Parietal lobe (tissue), 1 donor: ENCODE results near the gene AVL9. TPM values are rescaled to one million over a fixed set of nuclear protein-coding genes. Genes with fewer than 3 reads are reported as not detected.

Experiments used
- total RNA-seq: library from RNA; depleted of rRNA; stranded (reverse); fragments of >200 nt; gene quantifications from one replicate; pipeline ENCODE4 v1.2.3, GENCODE V29; 2014

Gene AVL9
- 83.9 TPM for total RNA-seq

DNA sequence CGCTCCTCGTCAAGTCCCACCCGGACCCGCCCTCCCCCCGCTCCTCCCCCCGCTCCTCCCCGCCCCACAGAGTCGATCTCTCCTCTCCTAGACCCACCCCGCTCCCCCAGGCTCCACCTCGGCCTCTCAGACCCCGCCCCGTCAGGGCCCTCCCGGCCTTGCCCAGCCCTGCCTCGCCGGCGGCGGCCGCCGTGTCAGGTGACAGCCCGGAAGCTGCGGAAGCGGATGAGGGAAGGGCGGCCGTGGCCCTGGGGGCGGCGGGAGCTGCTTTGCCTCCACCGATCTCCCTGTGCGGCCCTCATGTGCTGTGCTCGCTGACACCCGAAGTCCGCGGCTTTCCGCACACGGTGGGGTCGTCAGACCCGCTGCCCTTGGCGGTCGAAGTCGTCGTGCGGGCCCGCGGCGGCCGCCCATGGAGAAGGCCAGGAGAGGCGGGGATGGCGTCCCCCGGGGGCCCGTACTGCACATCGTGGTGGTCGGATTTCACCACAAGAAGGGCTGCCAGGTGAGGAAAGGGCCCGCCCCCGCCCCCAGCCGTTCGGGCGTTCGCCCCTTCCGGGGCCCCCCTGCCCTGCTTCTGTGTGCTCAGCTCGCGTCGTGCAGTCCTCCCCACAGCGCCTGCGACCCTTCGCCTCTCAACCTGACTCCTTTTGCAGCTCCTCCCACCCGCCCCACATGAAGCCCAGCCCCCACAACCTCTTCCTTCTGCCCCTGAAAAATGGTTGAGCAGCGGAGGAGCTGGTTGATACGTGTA is at the start of gene AVL9:
Gene AVL9, plus strand, starts transcription at position 192 of the 754 bp plus-strand sequence. Its CDS starts 221 bp downstream, at position 413.

DNA sequence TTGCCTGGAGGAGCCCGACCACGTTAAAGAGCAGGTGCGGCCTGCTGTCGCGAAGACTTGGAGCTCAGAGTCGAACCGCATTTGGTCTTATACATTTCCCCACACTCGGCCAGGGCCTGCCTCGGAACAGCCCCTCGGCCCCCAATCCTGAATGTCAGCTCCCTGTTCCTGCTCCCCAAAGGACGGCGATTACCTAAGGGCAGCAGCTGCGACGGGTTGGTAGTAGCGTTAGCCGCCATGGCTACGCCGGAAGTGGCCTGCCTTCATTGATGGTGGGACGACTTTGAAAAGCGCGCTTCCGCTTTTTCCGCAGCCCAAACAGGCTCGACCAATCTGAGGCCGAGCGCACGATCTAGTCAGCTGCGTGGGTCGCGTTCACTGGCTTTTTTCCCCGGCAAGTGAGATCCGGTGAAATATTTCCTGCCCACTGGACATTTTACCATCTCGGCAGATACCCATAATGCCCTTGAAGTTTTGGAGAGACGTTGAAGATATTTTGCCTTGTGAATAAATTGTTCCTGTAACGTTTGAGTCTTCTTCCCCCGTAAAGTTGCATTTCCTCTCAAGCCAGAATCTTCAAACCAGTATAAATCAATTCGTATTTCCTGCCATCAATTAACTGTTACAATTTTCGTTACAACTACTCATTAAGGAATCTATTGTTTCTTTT is 5.0 kb upstream of the AVL9 start, which contains the start of gene LSM5:
Gene LSM5, minus strand, starts transcription at position 254 of the 670 bp plus-strand sequence. Its CDS starts 15 bp downstream, at position 239.

Other genes starting within 250 kb of the AVL9 start
- 32.6 TPM for gene LSM5, start 5.1 kb upstream of the AVL9 start, total RNA-seq